Gastroesophageal sphincter (tissue), 3 donors: ENCODE measurements around the gene TRAPPC2L.

Source experiments
- EP300 ChIP-seq: sonication (generic); formaldehyde crosslinking; IDR thresholded peaks from one replicate; pipeline ENCODE4 v1.6.1; 2017; ENCODE audit warnings: antibody characterized with exemption, mild to moderate bottlenecking
- POLR2A ChIP-seq, 2 donors: fragments of 450-650 bp; IDR thresholded peaks; one replicate each; pipeline ENCODE4 v1.6.1; 2017; ENCODE audit warnings: antibody characterized with exemption in 2 of 2, mild to moderate bottlenecking in 2 of 2, moderate library complexity in 1 of 2
- TF ChIP-seq, protein P1 (sequence below), 4 experiments: fragments of 200-600 bp in 2 of 4; fragments of 450-650 bp in 2 of 4; sonication (generic) in 1 of 4; IDR thresholded peaks; one replicate each; pipeline ENCODE4 v1.5.1; 2017 to 2019; ENCODE audit warnings: antibody characterized with exemption in 4 of 4, mild to moderate bottlenecking in 2 of 4, moderate library complexity in 2 of 4

DNA sequence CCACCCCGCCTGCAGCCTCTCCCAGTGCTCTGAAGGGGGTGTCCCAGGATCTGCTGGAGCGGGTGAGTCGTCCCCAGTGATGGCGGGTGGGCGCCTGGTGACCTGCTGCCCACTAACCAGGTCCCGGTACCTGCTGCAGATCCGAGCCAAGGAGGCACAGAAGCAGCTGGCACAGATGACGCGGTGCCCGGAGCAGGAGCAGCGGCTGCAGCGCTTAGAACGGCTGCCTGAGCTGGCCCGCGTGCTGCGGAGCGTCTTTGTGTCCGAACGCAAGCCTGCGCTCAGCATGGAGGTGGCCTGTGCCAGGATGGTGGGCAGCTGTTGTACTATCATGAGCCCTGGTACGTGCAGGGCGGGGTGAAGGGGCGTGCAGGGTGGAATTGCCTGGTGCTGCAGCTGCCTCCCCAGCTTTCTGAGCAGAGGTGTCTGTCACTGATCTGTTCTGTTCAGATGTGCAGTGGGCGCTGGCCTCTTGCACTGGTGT is 49.7 kb upstream of the TRAPPC2L start:
- TF ChIP-seq POLR2A (IDR thresholded peaks at IDR 0.05) = no peak
- TF ChIP-seq, protein P1, sequence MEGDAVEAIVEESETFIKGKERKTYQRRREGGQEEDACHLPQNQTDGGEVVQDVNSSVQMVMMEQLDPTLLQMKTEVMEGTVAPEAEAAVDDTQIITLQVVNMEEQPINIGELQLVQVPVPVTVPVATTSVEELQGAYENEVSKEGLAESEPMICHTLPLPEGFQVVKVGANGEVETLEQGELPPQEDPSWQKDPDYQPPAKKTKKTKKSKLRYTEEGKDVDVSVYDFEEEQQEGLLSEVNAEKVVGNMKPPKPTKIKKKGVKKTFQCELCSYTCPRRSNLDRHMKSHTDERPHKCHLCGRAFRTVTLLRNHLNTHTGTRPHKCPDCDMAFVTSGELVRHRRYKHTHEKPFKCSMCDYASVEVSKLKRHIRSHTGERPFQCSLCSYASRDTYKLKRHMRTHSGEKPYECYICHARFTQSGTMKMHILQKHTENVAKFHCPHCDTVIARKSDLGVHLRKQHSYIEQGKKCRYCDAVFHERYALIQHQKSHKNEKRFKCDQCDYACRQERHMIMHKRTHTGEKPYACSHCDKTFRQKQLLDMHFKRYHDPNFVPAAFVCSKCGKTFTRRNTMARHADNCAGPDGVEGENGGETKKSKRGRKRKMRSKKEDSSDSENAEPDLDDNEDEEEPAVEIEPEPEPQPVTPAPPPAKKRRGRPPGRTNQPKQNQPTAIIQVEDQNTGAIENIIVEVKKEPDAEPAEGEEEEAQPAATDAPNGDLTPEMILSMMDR (IDR thresholded peaks at IDR 0.05) = no peak
- no peak for TF ChIP-seq EP300
